Limb (tissue), 2 donors: ENCODE results near the gene LMX1B.

Experiments
- DNase-seq, 2 donors: peaks; one replicate each; pipeline ENCODE4 v3.0.0-alpha.2; 2016; ENCODE audit errors: extremely low spot score in 2 of 2

Gene LMX1B

DNA sequence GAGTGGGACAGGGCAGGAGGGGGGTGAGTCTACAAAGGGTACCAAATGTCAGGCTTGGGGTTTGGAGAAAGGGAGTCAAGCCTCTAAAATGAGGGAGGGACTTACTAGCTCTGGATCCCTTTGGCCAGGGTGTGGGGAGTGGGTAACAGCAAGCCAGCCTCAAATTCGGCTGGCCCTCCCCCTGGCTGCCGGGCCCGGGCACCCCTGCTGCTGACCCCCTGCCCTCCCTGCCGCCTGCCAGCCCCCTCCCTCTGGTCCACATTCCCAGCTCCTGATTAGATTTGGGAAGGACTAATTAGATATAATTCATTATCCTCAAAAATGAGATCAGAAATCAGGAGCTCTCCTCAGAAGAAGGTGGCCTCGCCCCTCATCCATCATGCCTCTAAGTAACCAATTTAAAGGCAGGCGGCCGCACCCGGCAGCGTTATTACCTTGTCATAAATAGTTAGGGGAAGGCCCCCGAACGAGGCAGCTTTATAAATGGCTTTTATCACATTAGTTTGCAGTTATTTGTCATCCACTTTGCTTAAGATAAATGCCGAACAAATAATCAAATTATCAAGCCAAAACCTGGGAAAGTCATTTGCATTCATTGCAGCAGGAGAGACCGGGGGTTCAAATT, 44.6 kb downstream of the LMX1B start:
- no peak for DNase-seq

DNA sequence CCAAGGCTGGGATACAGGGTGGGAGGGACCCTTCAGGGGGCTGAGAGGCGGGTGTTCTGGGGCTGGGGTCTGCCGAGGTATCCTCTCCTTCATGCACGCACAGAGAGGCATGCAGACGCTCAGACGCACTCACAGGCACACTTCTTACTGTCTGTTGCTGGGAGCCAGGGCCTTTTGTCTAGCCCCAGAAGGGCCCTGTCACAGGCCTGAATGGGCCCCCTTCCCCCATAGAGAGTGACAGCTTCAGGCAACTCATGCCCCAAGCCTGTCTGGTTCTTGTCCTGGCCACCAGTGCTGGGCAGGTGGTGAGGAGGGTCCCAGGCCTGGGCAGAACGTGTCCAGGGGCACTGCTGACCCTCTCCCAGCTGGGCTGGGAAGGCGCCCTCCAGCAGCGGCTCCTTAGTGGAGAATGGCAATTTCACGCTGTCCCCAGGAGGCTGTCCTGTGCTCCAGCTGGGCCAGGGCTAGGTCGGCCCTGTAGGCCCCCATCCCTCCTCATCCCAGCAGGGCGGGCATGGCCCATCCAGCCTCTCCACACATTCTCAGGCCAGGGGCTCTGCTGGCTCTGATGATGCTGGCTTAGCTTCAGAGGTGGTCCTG, 45.3 kb downstream of the LMX1B start:
- DNase-seq = no peak

DNA sequence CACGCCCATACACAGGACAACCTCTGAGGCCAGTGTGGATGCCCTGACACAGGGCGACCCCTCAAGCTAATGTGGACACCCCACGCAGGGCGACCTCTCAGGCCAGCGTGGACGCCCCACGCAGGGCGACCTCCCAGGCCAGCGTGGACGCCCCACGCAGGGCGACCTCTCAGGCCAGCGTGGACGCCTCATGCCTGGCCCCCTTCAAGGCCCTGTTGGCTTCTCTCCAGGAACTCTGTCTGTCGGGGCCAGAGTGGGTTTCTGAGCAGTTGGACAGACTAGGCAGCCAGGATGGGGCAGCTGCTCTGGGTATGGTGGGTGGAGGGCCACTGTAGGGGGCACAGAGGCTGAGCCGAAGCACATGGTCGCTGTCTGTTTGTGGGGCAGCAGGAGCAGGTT, 47.4 kb downstream of the LMX1B start:
- DNase-seq = peak in 1 of 2 donors; percentile 45

DNA sequence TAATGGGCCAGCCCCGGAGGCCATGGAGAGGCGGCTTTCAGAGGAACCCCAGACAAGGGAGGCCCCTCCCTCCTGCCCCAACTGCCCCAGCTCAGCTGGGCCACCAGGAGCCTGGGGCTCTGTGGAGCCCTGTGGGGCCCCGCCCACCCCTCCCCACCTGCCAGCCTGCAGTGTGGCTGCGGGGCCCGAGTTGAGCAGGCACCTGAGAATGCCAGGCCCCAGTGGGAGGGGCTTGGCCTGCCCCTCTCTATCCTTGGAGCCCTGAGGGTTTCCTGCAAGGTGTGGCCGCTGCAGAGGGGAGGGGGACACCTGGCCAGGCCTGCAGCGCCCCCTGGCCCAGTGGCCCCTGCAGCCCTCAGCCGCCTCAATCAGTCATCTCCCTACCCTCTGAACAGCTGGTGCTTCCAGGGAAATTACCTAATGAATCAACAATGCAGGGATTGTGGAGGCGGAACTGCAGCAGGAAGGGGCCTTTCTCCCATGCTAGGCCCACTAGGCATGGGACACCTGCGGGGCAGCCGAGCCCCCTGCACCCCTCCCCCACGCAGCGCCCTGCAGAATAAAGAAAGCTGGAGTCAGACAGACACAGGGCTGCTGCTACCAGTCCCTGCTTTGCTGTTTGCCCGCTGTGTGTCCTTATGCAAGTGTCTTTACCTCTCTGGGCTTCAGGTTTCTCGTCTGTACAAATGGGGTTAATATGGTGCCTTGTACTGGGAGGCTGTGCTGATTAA, 48.0 kb downstream of the LMX1B start:
- DNase-seq = peak; percentile 32 to 66

DNA sequence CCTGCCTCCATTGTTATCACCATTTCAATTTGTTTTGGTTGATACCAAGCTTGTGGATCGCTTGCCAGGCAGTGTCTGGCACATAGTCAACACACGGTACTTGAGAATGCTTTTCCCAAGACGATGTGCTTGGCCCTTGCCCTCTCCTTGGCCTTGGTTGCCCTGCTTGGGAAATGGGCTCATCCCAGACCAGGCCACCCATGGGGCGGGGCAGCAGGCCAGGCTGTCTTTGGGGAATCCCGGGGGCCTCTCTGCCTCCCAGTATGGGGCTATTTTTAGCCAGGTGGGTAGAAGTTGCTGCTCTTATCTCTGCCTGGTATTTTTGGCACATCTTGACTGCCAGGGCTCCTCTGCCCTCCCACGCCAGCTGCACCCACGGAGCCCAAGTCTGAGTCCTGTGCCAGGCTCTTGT, 49.9 kb downstream of the LMX1B start:
- DNase-seq = peak in 1 of 2 donors; percentile 40

DNA sequence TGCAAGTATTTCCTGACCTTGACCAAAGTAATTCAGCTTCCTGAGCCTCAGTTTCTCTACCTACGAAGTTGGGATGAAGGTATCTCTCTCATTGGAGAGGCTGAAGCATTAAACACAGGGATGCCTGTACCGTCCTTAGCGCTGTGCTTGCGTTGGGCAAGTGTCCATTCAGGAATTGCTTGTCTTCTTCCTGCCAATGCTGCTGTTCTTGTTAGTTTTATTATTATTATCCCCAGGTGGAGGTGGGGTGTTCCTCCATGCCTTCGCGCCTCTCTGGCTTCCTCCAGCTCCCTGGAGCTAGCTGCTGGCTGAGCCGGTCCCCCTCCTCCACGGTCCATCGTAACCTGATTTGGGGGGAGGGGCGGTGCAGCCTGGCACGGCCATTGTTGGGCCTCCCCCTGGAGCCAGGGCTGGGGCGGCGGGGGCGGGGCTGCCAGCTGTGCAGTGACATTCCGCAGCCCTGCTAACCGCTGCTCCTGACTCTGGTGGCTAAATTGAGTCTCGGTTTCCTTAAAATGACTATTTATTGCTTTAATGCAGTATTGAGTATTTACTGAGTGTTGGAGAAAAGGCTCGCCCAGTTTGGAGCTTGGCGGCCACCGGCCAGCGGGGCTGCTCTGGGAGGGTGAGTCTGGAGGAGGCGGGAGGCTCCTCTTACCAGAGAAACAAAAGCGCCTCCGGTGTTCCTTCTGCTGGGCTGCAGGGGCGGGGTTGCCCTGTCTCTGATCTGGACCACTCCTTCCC, 51.3 kb downstream of the LMX1B start:
- DNase-seq = peak in 1 of 2 donors; percentile 66

DNA sequence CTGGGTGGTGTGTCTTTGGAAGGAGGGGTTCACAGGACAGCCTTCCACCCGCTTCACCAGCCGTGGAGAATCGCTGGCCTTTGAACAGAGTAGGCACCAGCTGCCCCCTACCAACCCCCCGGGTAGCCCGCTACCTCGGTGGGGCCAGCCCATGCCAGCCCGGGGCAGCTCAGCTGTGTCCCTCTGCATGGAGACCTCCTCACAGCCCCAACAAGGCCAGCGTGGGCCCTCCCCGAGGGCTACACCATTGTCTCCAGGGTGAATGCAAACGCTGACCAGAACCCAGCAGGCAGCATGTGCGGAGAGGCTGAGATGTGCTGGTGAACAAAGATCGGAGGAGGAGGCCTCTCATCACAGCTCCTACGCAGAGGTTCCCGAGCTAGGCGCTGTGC, 51.9 kb downstream of the LMX1B start:
- peak in 1 of 2 donors; percentile 43 for DNase-seq

DNA sequence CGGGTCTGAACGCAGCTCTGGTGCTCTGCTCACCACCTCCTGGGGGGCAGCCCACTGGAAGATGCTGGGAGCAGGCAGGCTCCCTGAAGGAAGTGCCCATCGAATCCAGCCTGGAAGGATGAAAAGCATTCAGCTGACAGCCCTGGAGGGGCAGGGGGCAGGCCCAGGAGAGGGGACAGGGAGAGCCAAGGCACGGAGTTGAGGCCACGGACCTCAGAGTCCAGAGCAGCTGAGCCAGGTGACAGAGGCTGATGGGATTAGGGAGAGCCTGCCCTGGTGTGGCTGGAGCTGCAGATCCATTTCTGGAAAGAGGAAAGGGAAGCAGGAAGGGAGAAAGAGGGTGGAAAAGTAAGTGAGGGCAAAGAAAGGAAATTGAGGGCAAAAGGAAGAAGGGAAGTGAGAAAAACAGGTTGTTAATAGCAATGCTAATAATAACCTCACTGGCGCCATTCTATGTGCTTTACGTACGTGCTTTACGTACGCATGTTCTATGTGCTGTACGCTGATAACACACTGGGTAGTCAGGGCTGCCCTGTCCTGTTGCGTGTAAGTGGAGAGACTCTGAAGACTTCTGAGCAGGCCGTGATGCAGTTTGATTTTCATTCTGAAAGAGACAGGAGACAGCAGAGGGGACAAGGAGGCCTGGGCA, 52.6 kb downstream of the LMX1B start:
- DNase-seq = no peak

DNA sequence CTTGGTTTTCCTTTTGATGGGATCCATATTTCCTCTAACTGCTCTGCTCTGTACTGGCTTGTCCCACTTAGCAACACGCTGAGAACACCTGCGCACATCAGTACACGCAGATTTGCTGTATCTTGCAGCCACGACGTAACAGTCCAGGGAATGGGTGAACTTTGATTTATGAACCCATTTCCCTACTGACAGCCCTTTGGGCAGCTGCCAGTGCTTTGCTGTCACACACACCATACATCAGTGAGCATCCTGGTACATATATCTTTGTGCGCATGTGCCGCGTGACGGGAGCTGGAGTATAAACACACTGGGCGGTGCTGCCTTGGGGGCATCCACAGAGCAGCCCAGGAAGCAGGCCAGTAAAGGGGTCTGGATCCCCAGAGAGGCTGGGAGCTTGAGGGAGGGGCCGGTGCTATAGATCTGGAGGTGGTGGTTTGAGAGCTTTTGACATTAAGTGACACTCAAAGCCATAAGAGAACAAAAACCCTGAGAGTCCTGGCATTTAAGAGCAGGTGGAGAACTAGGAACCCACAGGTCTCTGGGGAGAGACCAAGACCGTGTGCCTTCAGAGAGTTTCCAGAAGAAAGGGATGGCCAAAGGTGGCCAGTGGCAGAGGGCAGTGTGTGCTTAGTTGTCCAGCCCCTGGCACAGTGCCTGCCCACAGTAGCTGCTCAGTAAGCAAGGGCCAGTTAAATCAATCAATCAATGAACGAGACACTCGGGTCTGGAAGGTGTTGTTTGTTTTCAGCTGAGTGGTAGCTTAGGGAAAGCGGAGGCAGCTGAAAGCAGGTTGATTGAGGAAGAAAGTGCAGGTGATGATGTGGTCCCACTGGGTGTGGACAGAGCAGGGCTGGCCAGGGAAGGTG, 53.7 kb downstream of the LMX1B start:
- peak in 1 of 2 donors; percentile 64 for DNase-seq

DNA sequence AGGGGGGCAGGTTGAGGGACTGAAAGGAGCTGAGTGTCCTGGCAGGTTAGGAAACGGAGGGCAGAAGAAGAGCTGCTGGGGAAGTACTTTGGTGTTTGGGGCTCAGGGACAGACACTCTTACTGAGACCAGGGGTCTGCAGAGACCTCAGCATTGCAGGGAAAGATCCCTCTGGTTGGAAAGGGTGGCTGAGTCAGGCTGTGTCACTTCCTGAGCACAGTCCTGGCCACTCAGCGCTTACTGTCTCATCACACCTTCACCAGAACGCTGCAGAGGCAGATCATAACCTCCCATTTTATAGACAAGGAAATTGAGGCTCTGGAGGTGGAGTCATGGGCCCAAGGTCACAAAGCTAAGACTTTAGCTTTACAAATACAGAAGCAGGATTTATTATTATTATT, 54.3 kb downstream of the LMX1B start:
- DNase-seq = no peak

DNA sequence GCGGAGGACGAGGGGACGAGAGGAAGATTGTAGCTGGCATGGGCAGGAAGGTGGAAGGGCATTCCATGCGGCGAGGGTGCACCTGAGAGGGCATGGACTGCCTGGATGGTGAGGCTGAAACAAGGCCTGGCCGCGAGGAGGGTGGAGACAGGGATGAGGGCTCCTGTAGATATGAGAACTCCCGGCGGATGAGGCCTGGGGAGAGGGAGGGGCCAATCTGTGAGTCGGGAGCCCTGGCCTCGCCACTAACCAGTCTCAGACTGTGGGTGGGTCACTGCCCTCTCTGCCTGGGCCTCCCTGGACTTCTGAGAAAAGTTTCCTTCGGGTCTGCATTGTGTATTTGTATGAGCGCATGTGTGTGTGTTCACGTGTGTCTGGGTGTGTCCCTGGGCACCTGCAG, 55.4 kb downstream of the LMX1B start:
- no peak for DNase-seq

DNA sequence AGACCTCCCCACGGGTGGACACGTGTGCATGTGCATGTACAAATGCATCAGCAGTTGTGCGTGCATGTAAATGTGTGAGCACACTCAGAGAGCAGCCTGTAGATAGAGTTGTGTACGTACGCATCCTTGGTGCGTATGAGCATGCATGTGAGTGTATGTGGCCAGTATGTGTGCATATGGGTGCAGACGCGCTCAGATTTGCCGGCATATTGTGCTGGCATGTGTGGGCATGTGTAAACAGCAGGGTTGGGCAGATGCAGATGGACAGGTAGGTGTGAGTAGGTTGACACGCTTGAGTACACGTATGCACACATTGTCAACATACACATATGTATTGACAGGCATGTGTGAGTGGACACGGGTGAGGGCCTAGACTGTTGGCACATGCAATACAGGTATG, 56.5 kb downstream of the LMX1B start:
- no peak for DNase-seq

DNA sequence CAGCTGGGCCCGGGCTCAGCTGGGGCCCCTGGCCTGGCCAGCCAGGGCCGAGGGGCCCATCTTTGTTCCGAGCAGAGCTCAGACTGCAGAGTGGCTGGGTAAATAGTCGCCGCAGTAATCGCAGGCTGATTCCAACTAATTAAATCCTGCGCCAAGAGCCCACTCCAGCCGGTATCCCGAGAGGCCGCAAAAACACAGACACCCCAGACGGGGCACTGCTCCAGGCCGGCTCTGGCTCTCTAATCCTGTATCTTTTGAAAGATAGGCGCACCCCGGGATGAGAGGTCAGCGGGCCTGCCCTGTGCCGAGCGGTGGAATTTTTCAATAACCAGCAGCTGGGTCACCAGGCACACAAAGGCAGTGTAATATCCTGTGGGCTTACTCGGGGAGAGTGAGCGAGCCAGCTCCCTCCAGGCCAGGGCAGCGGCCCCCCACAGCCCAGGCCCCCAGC, 57.7 kb downstream of the LMX1B start:
- DNase-seq = peak in 1 of 2 donors; percentile 60

DNA sequence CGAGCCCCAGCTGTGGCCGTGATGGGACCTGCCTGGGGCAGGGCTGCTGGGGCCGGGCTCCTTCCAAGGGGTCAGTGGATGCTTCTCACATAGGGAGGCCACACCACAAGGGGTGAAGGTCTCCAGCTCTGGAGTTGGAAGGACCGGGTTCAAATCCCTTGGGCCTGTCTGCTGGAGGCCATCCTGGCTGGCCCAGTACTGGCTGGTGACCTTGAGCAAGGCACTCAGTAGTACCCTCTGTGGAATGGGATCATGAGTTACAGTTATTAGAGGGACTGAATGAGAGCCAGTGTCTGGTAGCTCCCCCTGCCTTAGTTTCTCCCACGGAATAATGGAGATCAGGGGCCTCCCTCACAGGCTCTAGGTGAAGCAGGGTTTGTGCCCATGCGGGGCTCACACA, 58.3 kb downstream of the LMX1B start:
- DNase-seq = no peak

DNA sequence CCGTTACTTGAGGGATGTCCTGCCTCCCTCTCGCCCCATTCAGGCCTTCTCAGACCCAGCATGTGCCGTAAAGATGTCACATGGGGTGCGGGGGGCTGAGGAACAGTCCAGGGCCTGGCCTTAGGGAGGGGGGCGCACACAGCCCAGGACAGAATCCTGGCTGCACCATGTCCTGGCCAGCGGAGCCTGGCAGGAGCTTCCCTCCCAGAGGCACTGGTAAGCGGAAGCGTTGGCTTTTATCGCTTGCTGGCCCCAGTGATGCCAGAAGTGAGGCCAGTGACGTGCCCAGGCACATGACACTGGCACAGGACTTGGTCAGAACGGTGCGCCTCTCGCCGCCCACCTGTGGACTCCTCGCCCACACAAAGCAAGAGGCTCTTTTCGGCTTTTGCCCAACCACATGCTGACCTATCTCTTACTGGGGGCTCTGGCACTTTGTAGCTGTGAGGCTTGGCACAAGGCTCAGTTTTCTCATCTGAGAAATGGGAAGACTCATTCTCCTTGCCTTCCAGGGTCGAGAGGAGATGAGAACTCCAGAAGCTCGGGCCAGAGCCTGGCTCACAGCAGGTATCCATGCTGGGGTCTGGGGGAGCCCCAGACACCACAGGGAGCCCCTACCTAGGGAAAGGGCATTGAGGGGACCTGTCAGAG, 59.0 kb downstream of the LMX1B start:
- no peak for DNase-seq

DNA sequence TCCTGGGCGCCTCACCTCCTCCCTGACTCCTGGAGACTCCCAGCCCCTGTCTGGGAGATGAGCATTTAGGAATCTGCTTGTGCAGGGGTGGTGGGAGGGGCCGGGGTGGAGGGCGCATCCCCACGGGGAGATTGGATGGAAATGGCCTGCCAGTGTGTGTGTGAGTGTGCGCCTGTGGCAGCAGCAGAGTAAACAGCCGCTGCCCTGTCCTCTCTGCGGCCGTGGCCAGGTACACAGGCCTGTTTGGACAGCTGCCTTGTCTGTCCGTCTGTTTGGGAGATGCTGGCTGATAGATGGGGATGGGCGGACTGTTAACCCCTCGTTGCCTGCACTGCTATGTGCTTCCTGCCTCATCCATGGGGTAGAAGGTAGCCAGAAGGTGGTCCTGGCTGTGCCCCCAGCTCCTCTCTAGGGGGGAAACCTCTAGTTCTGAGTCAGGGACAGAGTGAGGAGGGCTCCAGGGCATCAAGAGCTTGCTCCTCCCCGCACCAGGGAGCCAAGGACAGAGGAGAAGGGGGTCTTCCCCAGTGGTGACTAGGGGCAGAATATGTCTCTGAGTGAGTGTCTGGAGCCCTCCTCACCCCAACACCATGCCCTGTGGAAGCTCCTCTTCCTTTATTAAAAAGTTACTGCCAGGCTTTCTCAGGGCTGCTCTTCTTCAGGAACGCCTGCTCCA, 60.1 kb downstream of the LMX1B start:
- DNase-seq = peak in 1 of 2 donors; percentile 65

DNA sequence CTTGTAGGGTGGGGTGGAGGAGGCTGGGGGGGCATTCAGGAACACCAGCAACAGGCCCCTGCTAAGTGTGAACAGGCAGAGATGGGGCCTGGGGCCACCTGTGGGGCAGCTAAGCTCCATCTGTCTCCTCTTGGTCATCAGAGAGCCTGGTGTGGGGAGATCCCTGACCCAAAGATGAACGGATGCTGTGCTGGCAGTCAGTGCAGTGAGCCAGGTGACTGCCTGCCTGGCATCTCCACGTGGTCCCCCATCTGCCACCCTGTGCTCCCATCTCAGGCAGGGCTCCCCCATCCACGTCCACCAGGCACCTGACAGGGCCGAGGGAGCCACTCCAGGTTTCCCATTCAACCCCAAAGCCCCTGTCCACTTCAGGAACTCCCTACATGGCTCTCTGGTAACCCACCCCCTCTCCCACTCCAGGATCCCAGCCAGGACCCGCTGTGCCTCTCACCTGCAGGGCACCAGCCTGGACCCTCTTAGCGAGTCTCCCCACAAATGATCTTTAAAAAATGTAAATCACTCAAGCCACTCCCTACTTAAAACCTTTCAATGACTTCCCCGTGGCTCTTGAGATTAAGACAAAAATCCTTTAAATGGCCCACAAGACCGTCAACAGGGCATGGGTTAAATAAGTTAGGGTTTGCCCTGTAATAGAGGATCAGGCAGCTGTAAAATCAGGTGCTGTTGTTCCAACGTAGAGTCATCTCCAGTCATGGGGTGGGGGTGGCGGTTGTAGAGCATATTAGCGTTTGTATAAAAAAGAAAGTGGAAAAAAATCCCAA, 60.8 kb downstream of the LMX1B start:
- no peak for DNase-seq

DNA sequence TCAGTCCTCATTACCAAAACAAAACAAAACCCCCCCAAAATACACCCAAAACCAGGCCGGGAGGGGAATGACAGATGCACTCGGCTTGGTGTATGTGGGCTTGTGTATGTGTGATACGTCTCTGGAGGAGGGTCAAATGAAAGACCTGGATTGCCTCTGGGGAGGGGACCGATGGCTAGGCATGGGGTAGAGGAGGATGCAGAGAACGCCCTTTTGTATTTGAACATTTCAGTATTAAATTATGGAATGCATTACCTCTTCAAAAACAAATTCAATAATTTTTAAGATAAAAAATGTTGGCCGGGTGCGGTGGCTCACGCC, 61.4 kb downstream of the LMX1B start:
- DNase-seq = no peak
